K562 (cell line): ENCODE measurements around the gene SPOCK3.

Experiments
- CTCF ChIP-seq, 3 experiments: IDR thresholded peaks in 2 of 3; conservative IDR thresholded peaks in 1 of 3; 2 replicates each; pipeline ENCODE4 v1.5.1; 2011 to 2012; ENCODE audit warnings: low read length in 3 of 3, mild to moderate bottlenecking in 3 of 3, control low read depth in 2 of 3, improper control_type of control experiment in 1 of 3, inconsistent platforms in 1 of 3, low read depth in 1 of 3, mixed read lengths in 1 of 3, moderate library complexity in 1 of 3; ENCODE audit not compliant: insufficient read depth in 2 of 3
- DPF2 ChIP-seq: fragments of 450-650 bp; IDR thresholded peaks from 2 replicates; pipeline ENCODE4 v1.6.1; 2016
- E2F8 ChIP-seq: fragments of 450-650 bp; IDR thresholded peaks from 2 replicates; pipeline ENCODE4 v1.7.1; 2018; ENCODE audit warnings: mild to moderate bottlenecking, low read depth; ENCODE audit not compliant: partially characterized antibody
- GMEB1 ChIP-seq: fragments of 250-450 bp; sonication (Bioruptor Pico); IDR thresholded peaks from 2 replicates; pipeline ENCODE4 v1.4.0; 2020; ENCODE audit warnings: mild to moderate bottlenecking
- KHSRP ChIP-seq: fragments of 450-650 bp; IDR thresholded peaks from 2 replicates; pipeline ENCODE4 v1.6.1; 2017
- MCM2 ChIP-seq: fragments of 450-650 bp; IDR thresholded peaks from 2 replicates; pipeline ENCODE4 v1.6.1; 2017; ENCODE audit warnings: low read depth, mild to moderate bottlenecking
- POLR2A ChIP-seq: fragments of 450-650 bp; conservative IDR thresholded peaks from 2 replicates; pipeline ENCODE4 v1.6.1; 2016
- TAF7 ChIP-seq: fragments of 450-650 bp; IDR thresholded peaks from 2 replicates; pipeline ENCODE4 v1.6.1; 2016; ENCODE audit warnings: missing genetic modification characterization, missing compliant biosample characterization
- U2AF2 ChIP-seq: fragments of 200-400 bp; formaldehyde crosslinking; optimal IDR thresholded peaks from 2 replicates; pipeline ENCODE3; 2017; ENCODE audit warnings: low read depth, mild to moderate bottlenecking, low read length
- ZFX ChIP-seq: sonication (generic); formaldehyde crosslinking; IDR thresholded peaks from 2 replicates; pipeline ENCODE4 v1.8.0; 2022; ENCODE audit warnings: mild to moderate bottlenecking, missing genetic modification reagents, moderate library complexity

DNA sequence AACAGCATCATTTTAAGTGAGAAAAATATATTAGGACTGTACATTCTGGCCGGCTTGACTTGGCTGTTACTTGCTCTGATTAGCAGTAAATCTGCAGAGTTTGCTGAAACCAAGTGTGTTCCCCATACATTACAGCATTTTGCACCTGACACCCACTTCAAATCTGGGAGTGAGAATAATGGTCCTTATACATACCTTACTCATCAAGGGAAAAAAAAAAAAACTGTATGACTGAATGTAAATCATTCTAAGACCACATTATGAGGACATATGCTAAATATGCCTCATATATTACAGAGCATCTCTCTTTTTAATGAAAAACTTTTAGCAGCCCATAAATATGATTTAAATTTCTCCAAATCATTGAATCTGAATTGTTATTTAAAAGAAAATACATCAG lies 406.7 kb downstream of the SPOCK3 start:
- no peak for TF ChIP-seq KHSRP
- TF ChIP-seq GMEB1 (CRISPR knock-in tag): no peak
- no peak for TF ChIP-seq E2F8
- TF ChIP-seq MCM2: no peak
- TF ChIP-seq DPF2: no peak
- TF ChIP-seq U2AF2: no peak
- no peak for TF ChIP-seq CTCF (IDR thresholded peaks at IDR 0.05 in 2 of 3, conservative IDR thresholded peaks at IDR 0.05 in 1 of 3; ENCODE audit: insufficient read depth in 2 of 3, low read depth in 1 of 3, low read length in 3 of 3)
- no peak for TF ChIP-seq ZFX (CRISPR knock-in tag)
- no peak for TF ChIP-seq POLR2A
- no peak for TF ChIP-seq TAF7
